Mesodermal cell (in vitro differentiated cells): ENCODE results near the gene MAP2K7.

Experiments used
- H3K27ac ChIP-seq: 2 replicates; pipeline ENCODE4 v1.7.0; 2013; ENCODE audit warnings: mild to moderate bottlenecking, low read depth, low read length, moderate library complexity; ENCODE audit not compliant: severe bottlenecking
- H3K36me3 ChIP-seq: 2 replicates; pipeline ENCODE4 v1.7.1; 2013; ENCODE audit warnings: mild to moderate bottlenecking, low read length, moderate library complexity; ENCODE audit not compliant: control insufficient read depth, insufficient read depth
- H3K4me1 ChIP-seq: one replicate; pipeline ENCODE4 v1.7.1; 2013; ENCODE audit warnings: mild to moderate bottlenecking, low read length; ENCODE audit not compliant: insufficient read depth, control insufficient read depth, poor library complexity, severe bottlenecking
- H3K4me3 ChIP-seq: 2 replicates; pipeline ENCODE4 v1.7.0; 2013; ENCODE audit warnings: low read length, control low read depth, mild to moderate bottlenecking; ENCODE audit not compliant: insufficient read depth, poor library complexity, severe bottlenecking; ENCODE audit errors: extremely low read depth
- H3K9me3 ChIP-seq: 2 replicates; pipeline ENCODE4 v1.7.1; 2013; ENCODE audit warnings: mild to moderate bottlenecking, low read length, moderate library complexity; ENCODE audit not compliant: control insufficient read depth
- WGBS, 2 experiments: methylation state at CpG; one replicate each; pipeline ENCODE4 v1.1.5; 2013; ENCODE audit warnings: missing lambda C conversion rate in 2 of 2; ENCODE audit not compliant: insufficient coverage in 2 of 2; 5-methylcytosine and 5-hydroxymethylcytosine counted together

The MAP2K7 gene

DNA sequence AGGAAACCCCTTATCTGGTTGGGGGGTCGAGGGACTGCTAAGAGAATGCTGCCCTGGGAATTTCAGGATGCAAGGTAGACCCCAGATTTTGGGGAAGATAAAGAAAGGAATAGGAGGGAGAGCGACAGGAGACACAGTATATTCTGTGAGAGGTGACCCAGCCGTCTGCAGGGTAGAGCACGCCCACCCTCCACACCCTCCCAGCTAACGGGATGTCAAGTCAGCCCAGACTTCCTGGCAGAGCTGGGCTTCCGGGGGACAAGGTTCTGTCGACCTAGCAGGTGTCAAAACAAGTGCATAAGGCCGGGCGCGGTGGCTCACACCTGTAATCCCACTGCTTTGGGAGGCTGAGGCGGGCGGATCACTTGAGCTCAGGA lies 28.8 kb upstream of the MAP2K7 start:
- H3K4me3 ChIP-seq, result peak overlapping the region; percentile 39
- WGBS, 2 experiments, result 61 to 68% methylated on average over 9 to 12 of the region's 12 CpGs
- H3K4me1 ChIP-seq, result peaks cover 10% of the 10 kb centered on the region
- H3K27ac ChIP-seq, result no peak overlapping the region
- H3K36me3 ChIP-seq, result no peaks in the 10 kb centered on the region
- H3K9me3 ChIP-seq, result no peaks in the 10 kb centered on the region

DNA sequence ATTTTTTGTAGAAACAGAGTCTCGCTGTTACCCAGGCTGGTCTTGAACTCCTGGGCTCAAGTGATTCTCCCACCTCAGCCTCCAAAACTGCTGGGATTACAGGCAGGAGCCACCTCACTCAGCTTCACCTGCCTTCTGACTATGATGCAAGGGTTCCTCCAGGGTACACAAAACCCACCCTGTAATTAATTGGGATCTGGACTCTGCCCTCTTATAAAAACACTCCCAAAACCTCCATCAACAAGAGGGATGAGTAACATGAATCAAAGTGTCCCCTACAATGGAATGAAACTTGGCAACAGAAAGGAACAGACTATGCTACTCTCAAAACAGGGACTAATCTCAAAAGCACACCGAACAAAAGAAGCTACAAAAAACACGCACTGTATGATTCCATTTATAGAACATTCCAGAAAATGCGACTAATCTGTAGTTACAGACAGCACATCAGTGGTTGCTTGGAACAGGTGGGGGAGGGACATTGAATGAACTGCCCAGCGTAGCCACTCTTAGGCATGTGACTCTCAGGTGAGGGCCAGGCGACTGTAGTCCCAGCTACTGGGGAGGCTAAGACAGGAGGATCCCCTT lies 26.3 kb upstream of the MAP2K7 start:
- Histone ChIP-seq H3K9me3 (no peaks in the 10 kb centered on the region), H3K4me3 (no peak overlapping the region), H3K27ac (no peak overlapping the region), H3K4me1 (peaks cover 3% of the 10 kb centered on the region), H3K36me3 (no peaks in the 10 kb centered on the region)
- WGBS, 2 experiments, result 84 to 88% methylated on average over 3 to 5 of the region's 6 CpGs

DNA sequence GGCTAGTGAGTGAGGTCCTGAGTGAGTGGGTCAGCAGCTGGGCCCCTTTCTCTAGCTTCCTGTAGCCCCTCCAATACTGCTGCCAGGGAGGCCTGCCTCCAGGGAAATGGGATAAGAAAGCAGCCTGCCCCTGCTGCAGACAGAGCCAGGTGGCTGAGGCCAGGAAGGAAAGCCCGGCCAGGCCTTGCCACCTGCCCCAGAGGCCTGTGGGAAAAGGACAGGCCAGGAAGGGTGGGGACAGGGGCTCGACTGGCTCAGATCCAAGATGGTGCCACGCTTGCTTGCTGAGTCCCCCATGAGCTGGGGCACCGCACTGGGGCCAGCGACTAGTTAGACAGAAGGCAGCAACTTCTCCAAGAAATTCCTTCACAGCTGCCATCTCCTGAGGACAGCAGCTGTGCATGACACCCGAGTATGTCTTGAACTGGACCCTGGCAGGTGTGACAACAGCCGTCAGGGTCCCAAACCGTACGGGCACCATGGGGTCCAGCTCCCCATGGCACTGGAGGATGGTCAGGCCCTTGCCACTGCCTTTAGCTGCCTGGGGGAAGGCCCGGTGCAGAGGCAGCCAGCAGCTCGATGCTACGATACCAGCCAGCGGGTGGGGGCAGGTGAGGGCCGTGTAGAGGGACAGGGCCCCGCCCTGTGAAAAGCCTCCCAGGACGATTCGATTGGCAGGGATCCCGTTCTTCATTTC lies 24.4 kb upstream of the MAP2K7 start:
- 89 to 94% methylated on average over 15 to 17 of the region's 18 CpGs for WGBS, 2 experiments
- Histone ChIP-seq H3K4me3 (no peak overlapping the region), H3K9me3 (no peaks in the 10 kb centered on the region), H3K4me1 (no peaks in the 10 kb centered on the region), H3K36me3 (no peaks in the 10 kb centered on the region), H3K27ac (no peak overlapping the region)

GRCh38 chr19:7879836-7880235 lies 23.8 kb upstream of the MAP2K7 start:
- Histone ChIP-seq H3K4me3 (no peak overlapping the region), H3K9me3 (no peaks in the 10 kb centered on the region), H3K36me3 (no peaks in the 10 kb centered on the region), H3K4me1 (no peaks in the 10 kb centered on the region), H3K27ac (no peak overlapping the region)
- 89 to 92% methylated on average over 6 to 12 of the region's 19 CpGs for WGBS, 2 experiments

DNA sequence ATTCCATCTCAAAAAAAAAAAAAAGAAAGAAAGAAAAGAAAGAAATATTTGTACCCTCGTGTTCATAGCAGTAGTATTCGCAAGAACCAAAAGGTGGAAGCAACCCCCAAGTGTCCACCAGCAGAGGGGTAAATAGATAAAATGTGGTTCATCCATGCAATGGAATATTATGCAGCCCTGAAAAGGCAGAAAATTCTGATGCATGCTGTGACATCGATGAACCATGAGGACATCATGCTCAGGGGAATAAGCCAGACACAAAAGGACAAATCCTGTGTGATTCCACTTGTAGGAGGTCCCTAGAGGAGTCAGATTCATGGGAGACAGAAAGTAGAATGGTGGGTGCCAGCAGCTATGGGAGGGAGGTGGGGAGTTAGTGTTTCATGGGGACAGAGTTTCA lies 21.8 kb upstream of the MAP2K7 start:
- Histone ChIP-seq H3K4me3 (no peak overlapping the region), H3K27ac (no peak overlapping the region), H3K4me1 (no peaks in the 10 kb centered on the region), H3K36me3 (no peaks in the 10 kb centered on the region), H3K9me3 (no peaks in the 10 kb centered on the region)
- 93 to 96% methylated on average over 3 of the region's 3 CpGs for WGBS, 2 experiments

DNA sequence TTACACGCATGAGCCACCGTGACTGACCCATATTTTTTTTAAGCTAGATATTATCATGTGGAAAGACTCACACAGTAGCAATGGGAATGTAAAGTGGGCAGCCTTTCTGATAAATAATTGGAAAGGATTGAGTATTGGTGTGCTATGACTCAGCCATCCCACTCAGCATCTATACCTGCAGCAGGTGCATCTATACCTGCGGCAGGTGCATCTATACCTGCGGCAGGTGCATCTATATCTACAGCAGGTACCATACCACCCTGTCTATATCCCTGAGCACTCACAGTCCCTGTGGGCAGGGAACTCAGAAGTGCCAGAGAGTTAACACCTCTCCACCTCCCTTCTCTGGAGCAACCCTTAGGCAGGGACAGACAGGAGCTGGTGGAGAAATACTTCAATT lies 20.6 kb upstream of the MAP2K7 start:
- Histone ChIP-seq H3K27ac (no peak overlapping the region), H3K4me1 (no peaks in the 10 kb centered on the region), H3K36me3 (no peaks in the 10 kb centered on the region), H3K4me3 (no peak overlapping the region), H3K9me3 (no peaks in the 10 kb centered on the region)
- 100% methylated on average over 1 to 2 of the region's 4 CpGs for WGBS, 2 experiments

- Histone ChIP-seq H3K36me3 (no peaks in the 10 kb centered on the region), H3K4me3 (no peak overlapping the region), H3K4me1 (no peaks in the 10 kb centered on the region), H3K27ac (no peak overlapping the region), H3K9me3 (no peaks in the 10 kb centered on the region)
- 100% methylated on average over 1 of the region's 2 CpGs for WGBS, 2 experiments
Observed at GRCh38 chr19:7883796-7884570, 19.7 kb upstream of the MAP2K7 start.

- no peaks in the 10 kb centered on the region for H3K9me3 ChIP-seq
- no peak overlapping the region for H3K4me3 ChIP-seq
- WGBS, 2 experiments, result 97 to 98% methylated on average over 6 of the region's 8 CpGs
- no peaks in the 10 kb centered on the region for H3K36me3 ChIP-seq
- H3K27ac ChIP-seq, result no peak overlapping the region
- no peaks in the 10 kb centered on the region for H3K4me1 ChIP-seq
Observed at GRCh38 chr19:7885818-7886217, 17.9 kb upstream of the MAP2K7 start.

DNA sequence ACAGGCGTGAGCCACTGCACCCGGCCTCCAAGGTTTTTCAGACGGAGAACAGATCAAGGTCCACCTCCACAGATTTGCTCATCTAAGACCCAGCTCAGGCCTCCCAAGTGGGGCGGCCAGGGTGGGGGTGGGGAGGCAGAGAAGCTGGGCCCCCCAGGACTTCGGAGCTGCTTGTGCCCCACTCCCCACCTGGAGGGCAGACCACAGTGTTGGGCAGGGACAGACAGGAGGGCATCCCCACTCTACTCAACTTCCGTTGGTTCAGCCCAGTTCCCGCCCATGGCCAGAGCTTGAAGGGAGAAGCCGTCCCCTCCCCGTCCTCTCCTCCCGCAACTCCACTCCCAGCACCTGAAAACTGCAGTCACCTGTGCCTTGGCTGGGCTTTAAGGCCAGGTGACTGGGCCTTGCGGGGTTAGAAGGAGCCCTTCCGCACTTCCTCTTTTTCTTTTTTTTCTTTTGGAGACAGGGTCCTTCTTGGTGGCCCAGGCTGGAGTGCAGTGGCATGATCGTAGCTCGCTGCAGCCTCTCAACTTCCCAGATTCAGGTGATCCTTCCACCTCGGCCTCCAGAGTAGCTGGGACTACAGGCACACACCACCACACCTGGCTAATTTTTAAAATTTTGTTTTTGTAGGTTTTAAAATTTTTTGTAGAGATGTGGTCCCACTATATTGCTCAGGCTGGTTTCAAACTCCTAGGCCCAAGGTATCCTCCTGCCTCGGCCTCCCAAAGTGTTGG lies 16.1 kb upstream of the MAP2K7 start:
- H3K9me3 ChIP-seq, result no peaks in the 10 kb centered on the region
- 86 to 88% methylated on average over 7 to 13 of the region's 16 CpGs for WGBS, 2 experiments
- no peaks in the 10 kb centered on the region for H3K36me3 ChIP-seq
- no peak overlapping the region for H3K27ac ChIP-seq
- H3K4me1 ChIP-seq, result no peaks in the 10 kb centered on the region
- H3K4me3 ChIP-seq, result no peak overlapping the region

- peak within 1 kb of the TSS; percentile 49 for H3K4me3 ChIP-seq
- H3K9me3 ChIP-seq, result no peaks in the 10 kb centered on the region
- no peaks in the 10 kb centered on the region for H3K4me1 ChIP-seq
- no peak within 1 kb of the TSS for H3K27ac ChIP-seq
- WGBS, 2 experiments, result 9 to 10% methylated on average over 42 to 47 of the region's 53 CpGs
- H3K36me3 ChIP-seq, result no peaks in the 10 kb centered on the region
Observed at GRCh38 chr19:7888145-7888825, 15.4 kb upstream of the MAP2K7 start, which contains the start of gene LRRC8E. TSS of gene LRRC8E (plus strand) at chr19:7888510. CDS start at chr19:7895604, 7,094 bp downstream.
